KBM-7 (cell line): ENCODE measurements around the gene DNAJC6.

Experiments used
- DNase-seq: peaks from one replicate; pipeline ENCODE4 v3.0.0-alpha.2; 2015
- in situ Hi-C: fragments of 300-500 bp; cut with MboI; formaldehyde crosslinking; loops from 2 replicates; pipeline ENCODE4 v1.14.3; 2020; ENCODE audit warnings: low sequenced_read_pairs, low pct_unique_long_range_greater_than_20kb, mixed read lengths

DNAJC6 gene

DNA sequence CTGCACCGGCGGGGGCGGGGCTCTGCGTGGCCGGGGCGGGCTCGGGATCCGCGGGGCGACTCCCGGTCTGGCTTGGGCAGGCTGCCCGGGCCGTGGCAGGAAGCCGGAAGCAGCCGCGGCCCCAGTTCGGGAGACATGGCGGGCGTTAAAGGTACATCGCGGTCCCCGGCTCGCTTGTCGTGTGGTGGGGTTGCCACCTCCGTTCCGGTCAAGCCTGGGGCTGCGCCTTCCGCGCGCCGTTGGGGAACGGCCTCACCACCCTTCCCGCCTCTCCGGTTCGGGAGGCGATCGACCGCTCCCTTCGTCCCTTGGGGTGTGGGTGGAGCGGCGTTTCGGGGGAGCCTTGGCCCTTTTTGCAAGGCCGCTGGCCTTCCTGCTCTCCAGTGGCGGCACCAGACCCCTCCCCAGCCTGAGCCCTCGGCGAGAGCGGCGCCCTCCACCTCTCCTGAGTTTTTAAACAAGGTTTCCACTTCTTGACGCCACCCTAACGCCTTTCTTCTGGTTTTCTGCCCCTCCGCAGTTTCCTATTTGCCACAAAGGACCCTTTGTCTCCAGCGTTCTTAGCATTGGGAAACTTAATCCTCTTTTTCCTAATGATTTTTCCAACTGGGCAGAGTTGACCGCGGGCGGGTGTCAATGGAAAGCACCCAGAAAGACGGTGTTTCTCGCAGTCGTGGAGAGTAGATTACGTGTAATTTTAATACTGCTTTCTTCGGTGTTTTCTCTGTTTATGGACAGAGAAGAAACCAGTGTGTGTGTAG lies 111.4 kb downstream of the DNAJC6 start, which contains the start of the genes LEPR and LEPROT:
Gene LEPR (plus strand): TSS at position 79 of the 761 bp plus-strand sequence. CDS start 144,898 bp downstream, outside the sequence.
Gene LEPROT (plus strand): TSS at position 79 of the 761 bp plus-strand sequence. CDS start 57 bp downstream, at position 136.
- DNase-seq: peak; percentile 81
- in situ Hi-C loops: no loop called here

GRCh38 chr1:65421351-65422025 lies 112.1 kb downstream of the DNAJC6 start:
- in situ Hi-C loops: no loop called here
- DNase-seq: peak; percentile 62

GRCh38 chr1:65422241-65423203 lies 113.2 kb downstream of the DNAJC6 start:
- in situ Hi-C loops: no loop called here
- no peak for DNase-seq

GRCh38 chr1:65423884-65424572 lies 114.7 kb downstream of the DNAJC6 start:
- in situ Hi-C loops: no loop called here
- DNase-seq: no peak

- in situ Hi-C loops: no loop called here
- no peak for DNase-seq
These were observed 115.2 kb downstream of the DNAJC6 start for GRCh38 chr1:65424573-65424889.

DNA sequence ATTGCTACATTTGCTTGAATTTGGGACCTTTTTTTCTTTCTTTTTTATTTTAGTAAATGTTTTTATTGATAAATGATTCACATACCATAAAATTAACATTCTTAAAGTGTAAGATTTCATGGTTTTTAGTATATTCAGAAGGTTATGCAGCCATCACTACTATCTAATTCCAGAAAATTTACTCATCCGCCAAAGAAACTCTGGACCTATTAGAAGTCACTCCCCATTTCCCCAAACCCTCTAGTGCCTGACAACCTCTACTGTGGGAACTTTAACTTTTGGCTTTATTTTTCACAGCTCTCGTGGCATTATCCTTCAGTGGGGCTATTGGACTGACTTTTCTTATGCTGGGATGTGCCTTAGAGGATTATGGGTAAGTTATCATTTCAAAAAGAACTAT lies 115.7 kb downstream of the DNAJC6 start:
- DNase-seq: no peak
- in situ Hi-C loops: no loop called here

DNA sequence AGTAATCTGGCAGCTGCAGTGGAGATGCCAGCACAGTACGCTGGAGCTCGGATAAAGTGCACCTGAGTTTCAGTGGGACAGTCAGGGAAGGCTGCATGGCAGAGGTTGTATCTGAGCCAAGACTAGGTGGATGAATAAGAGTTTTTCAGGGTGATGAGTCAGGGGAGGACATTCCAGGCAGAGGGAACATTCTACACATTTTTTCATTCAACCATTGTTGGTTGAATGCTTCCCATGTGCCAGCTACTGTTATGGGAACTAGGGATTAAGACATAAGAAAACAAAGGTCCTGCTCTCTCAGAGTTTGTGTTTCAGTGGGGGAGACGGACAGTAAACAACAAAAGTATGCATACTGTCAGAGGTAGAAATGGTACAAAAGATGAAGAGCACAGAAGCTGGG lies 116.4 kb downstream of the DNAJC6 start:
- in situ Hi-C loops: no loop called here
- DNase-seq: no peak

- in situ Hi-C loops: no loop called here
These were observed 119.7 kb downstream of the DNAJC6 start for GRCh38 chr1:65429078-65429477.

GRCh38 chr1:65429806-65430205 lies 120.5 kb downstream of the DNAJC6 start:
- in situ Hi-C loops: no loop called here
- DNase-seq: no peak

More at GRCh38 chr1:65429078-65429477, 119.7 kb downstream of the DNAJC6 start:
- no peak for DNase-seq

- in situ Hi-C loops: no loop called here
- DNase-seq: peak; percentile 57
These were observed 121.9 kb downstream of the DNAJC6 start for GRCh38 chr1:65431111-65431705.

DNA sequence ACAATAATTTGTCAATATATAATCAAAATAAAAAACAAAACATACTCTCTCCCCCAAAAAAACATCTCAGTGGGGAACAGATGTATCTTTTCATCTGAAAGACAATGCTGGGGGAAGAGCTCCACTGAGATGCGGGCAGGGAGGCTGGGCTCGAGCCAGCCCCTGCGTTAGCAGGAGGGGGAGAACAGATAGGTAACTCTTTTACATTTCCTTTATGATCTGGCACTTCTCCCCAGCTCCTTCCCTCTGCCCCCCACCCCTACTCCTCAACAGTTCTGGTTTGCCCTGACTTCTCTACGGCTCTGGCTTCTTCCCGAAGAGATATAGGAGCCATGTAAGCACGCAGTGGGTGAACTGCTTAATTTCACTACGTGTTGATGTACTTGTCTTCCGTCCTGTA lies 123.6 kb downstream of the DNAJC6 start:
- in situ Hi-C loops: no loop called here
- no peak for DNase-seq

DNA sequence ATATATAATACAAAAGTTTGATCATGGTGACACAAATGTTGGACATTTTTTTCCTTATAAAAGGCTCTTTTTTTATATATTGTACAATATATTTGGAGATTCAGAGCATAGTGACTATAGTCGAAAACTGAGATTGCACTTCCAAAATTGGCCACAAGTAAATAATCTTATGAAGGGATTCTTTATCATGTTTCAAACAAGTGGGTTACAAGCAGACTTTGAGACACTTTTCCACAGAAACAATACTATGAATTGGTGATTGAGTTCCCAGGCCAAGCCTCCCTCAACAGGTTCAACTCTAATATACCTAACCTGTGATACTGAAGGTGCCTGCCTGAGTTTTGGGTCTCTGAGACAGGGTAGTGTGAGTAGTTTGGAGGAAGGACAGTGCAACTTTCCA lies 124.9 kb downstream of the DNAJC6 start:
- DNase-seq: no peak
- in situ Hi-C loops: no loop called here

GRCh38 chr1:65434760-65435159 lies 125.4 kb downstream of the DNAJC6 start:
- DNase-seq: no peak
- in situ Hi-C loops: no loop called here

DNA sequence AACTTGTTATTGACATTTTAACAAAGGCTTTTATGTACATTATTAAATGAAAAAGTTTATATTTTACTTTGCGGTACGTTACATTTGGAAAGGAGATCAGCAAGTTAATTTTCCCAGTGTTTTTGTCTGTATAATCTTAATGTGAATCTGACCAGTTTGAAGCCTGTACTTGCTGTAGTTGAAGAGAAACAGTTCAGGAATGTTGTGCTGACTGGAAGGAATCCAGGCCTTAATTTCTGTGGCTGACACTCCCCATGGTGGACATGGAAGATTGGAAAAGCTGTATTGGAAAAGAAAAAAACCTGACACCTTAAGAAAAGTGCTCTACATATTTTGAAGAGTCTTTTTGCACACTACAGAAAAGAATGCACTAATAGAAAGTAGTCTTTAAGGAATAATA lies 126.6 kb downstream of the DNAJC6 start:
- in situ Hi-C loops: no loop called here
- no peak for DNase-seq

DNA sequence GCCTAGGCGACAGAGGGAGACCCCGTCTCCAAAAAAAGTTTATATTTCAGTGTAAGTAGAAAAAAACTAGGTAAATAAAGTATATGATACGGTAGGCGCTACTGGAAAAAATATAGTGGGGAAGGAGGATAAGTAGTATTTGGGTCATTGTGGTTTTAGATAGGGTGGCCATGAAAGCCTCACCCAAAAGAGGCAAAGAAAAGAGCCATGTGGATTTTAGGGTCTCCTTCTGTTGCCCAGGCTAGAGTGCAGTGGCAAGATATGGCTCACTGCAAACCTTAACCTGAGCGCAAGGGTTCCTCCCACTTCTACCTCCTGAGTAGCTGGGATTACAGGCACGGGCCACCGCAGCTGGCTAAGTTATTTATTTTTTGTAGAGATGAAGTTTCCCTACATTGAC lies 128.3 kb downstream of the DNAJC6 start:
- in situ Hi-C loops: no loop called here
- DNase-seq: no peak

GRCh38 chr1:65440322-65440900 lies 131.1 kb downstream of the DNAJC6 start:
- in situ Hi-C loops: no loop called here
- DNase-seq: peak; percentile 43

DNA sequence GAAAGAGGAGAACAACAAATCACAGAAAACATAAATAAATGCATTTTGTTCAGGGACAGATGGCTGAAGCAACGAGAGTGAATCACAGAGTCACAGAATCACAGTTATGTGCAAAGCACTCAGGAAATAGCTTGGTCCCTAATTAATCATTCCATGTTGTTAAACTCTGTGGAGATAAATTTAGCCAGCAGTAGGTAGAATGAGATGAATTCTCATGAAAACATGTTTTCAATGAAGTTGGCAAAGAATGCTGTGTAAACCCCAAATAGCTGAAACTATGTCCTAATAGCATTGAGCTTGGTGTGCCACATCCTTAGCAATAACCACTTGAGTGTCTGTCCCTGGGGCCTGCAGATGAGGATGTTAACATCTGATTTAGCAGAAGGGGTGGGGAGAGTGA lies 131.6 kb downstream of the DNAJC6 start:
- in situ Hi-C loops: no loop called here
- no peak for DNase-seq

GRCh38 chr1:65441464-65441863 lies 132.1 kb downstream of the DNAJC6 start:
- in situ Hi-C loops: no loop called here
- no peak for DNase-seq
